Measurements from ENCODE around the gene TOMM70. TPM values are rescaled to one million over a fixed set of nuclear protein-coding genes. Genes with fewer than 3 reads are reported as not detected.

TOMM70 gene
- polyA plus RNA-seq, 1 donor from 2014 or later: 110 TPM

DNA sequence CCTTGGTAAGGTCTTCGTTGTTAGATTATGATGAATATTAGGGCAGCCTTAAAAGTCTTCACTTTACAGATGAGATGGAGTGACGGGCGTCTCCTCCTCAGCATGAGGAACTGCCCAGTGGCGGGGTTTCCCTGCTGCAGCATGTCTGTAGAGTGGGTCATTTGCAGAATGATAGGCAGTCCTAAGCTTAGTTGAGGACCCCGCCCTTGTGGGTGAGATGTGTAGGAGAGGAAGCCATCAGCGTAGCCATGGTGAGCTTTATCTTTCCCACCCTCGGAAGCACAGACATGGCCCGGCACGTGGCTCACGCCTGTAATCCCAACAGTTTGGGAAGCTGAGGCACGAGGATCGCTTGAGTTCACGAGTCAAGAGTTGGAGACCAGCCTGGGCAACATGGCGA lies 65.5 kb downstream of the TOMM70 start:
- Histone ChIP-seq H2AFZ (ENCODE audit: low read depth, low read length) (no peak overlapping the region), H3K27ac (ENCODE audit: low read length) (no peak overlapping the region), H3K79me2 (replicated peaks; ENCODE audit: insufficient read depth, low read length) (no peaks in the 10 kb centered on the region), H3K27me3 (ENCODE audit: insufficient read depth, low read depth, low read length) (no peaks in the 10 kb centered on the region), H3K4me3 (ENCODE audit: low read length) (peak overlapping the region; percentile 79), H3K9ac (ENCODE audit: low read length) (peak overlapping the region; percentile 55), H3K36me3 (ENCODE audit: insufficient read depth, low read length) (no peaks in the 10 kb centered on the region), H4K20me1 (ENCODE audit: insufficient read depth) (no peaks in the 10 kb centered on the region), H3K9me2 (ENCODE audit: insufficient read depth, low read length) (no peaks in the 10 kb centered on the region), H3K9me3 (ENCODE audit: low read length) (no peaks in the 10 kb centered on the region), H3F3A (ENCODE audit: insufficient read depth, low read length, poor library complexity, severe bottlenecking) (no peaks in the 10 kb centered on the region), H3K4me2 (ENCODE audit: low read length) (no peak overlapping the region)
- no peak for TF ChIP-seq MXI1 (conservative IDR thresholded peaks at IDR 0.05; ENCODE audit: poor library complexity, severe bottlenecking)
- TF ChIP-seq EP300 (conservative IDR thresholded peaks at IDR 0.05; ENCODE audit: poor library complexity, severe bottlenecking): no peak
- TF ChIP-seq RAD21 (conservative IDR thresholded peaks at IDR 0.05): no peak
- TF ChIP-seq, protein P1, sequence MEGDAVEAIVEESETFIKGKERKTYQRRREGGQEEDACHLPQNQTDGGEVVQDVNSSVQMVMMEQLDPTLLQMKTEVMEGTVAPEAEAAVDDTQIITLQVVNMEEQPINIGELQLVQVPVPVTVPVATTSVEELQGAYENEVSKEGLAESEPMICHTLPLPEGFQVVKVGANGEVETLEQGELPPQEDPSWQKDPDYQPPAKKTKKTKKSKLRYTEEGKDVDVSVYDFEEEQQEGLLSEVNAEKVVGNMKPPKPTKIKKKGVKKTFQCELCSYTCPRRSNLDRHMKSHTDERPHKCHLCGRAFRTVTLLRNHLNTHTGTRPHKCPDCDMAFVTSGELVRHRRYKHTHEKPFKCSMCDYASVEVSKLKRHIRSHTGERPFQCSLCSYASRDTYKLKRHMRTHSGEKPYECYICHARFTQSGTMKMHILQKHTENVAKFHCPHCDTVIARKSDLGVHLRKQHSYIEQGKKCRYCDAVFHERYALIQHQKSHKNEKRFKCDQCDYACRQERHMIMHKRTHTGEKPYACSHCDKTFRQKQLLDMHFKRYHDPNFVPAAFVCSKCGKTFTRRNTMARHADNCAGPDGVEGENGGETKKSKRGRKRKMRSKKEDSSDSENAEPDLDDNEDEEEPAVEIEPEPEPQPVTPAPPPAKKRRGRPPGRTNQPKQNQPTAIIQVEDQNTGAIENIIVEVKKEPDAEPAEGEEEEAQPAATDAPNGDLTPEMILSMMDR (IDR thresholded peaks at IDR 0.05; ENCODE audit: poor library complexity, severe bottlenecking): no peak
- no peak for TF ChIP-seq POLR2AphosphoS5 (IDR thresholded peaks at IDR 0.05)
- no peak for TF ChIP-seq EZH2 (IDR thresholded peaks at IDR 0.05; ENCODE audit: borderline replicate concordance, insufficient read depth, low read length, poor library complexity, severe bottlenecking)
- TF ChIP-seq SMC3 (conservative IDR thresholded peaks at IDR 0.05; ENCODE audit: poor library complexity): no peak
- TF ChIP-seq, protein P2, sequence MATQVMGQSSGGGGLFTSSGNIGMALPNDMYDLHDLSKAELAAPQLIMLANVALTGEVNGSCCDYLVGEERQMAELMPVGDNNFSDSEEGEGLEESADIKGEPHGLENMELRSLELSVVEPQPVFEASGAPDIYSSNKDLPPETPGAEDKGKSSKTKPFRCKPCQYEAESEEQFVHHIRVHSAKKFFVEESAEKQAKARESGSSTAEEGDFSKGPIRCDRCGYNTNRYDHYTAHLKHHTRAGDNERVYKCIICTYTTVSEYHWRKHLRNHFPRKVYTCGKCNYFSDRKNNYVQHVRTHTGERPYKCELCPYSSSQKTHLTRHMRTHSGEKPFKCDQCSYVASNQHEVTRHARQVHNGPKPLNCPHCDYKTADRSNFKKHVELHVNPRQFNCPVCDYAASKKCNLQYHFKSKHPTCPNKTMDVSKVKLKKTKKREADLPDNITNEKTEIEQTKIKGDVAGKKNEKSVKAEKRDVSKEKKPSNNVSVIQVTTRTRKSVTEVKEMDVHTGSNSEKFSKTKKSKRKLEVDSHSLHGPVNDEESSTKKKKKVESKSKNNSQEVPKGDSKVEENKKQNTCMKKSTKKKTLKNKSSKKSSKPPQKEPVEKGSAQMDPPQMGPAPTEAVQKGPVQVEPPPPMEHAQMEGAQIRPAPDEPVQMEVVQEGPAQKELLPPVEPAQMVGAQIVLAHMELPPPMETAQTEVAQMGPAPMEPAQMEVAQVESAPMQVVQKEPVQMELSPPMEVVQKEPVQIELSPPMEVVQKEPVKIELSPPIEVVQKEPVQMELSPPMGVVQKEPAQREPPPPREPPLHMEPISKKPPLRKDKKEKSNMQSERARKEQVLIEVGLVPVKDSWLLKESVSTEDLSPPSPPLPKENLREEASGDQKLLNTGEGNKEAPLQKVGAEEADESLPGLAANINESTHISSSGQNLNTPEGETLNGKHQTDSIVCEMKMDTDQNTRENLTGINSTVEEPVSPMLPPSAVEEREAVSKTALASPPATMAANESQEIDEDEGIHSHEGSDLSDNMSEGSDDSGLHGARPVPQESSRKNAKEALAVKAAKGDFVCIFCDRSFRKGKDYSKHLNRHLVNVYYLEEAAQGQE (IDR thresholded peaks at IDR 0.05; ENCODE audit: borderline replicate concordance): no peak
- no peak for TF ChIP-seq TAF1 (IDR thresholded peaks at IDR 0.05; ENCODE audit: low read depth)

GRCh38 chr3:100334488-100335351 lies 66.2 kb downstream of the TOMM70 start, which contains the start of gene NIT2:
NIT2 (plus strand) TSS chr3:100334757; CDS start chr3:100334792, 35 bp downstream.
- TF ChIP-seq MXI1 (conservative IDR thresholded peaks at IDR 0.05; ENCODE audit: poor library complexity, severe bottlenecking) (peak; percentile 62), RAD21 (conservative IDR thresholded peaks at IDR 0.05) (no peak), EP300 (conservative IDR thresholded peaks at IDR 0.05; ENCODE audit: poor library complexity, severe bottlenecking) (peak; percentile 12), SMC3 (conservative IDR thresholded peaks at IDR 0.05; ENCODE audit: poor library complexity) (peak; percentile 29)
- peak within 1 kb of the TSS; percentile 62 for H3K4me2 ChIP-seq (ENCODE audit: low read length)
- no peaks in the 10 kb centered on the region for H3K36me3 ChIP-seq (ENCODE audit: insufficient read depth, low read length)
- H3K79me2 ChIP-seq (replicated peaks; ENCODE audit: insufficient read depth, low read length): no peaks in the 10 kb centered on the region
- H3K27me3 ChIP-seq (ENCODE audit: insufficient read depth, low read depth, low read length): no peaks in the 10 kb centered on the region
- no peaks in the 10 kb centered on the region for H4K20me1 ChIP-seq (ENCODE audit: insufficient read depth)
- H3K9me3 ChIP-seq (ENCODE audit: low read length): no peaks in the 10 kb centered on the region
- peak within 1 kb of the TSS; percentile 69 for H2AFZ ChIP-seq (ENCODE audit: low read depth, low read length)
- H3K27ac ChIP-seq (ENCODE audit: low read length): no peak within 1 kb of the TSS
- H3K4me3 ChIP-seq (ENCODE audit: low read length): peak within 1 kb of the TSS; percentile 79
- H3K9me2 ChIP-seq (ENCODE audit: insufficient read depth, low read length): no peaks in the 10 kb centered on the region
- no peaks in the 10 kb centered on the region for H3F3A ChIP-seq (ENCODE audit: insufficient read depth, low read length, poor library complexity, severe bottlenecking)
- peak within 1 kb of the TSS; percentile 55 for H3K9ac ChIP-seq (ENCODE audit: low read length)
